HepG2 (cell line): ENCODE measurements around the gene ARMH3. TPM values are rescaled to one million over a fixed set of nuclear protein-coding genes. Genes with fewer than 3 reads are reported as not detected.

Experiments
- ARHGAP35 ChIP-seq: sonication (generic); formaldehyde crosslinking; IDR thresholded peaks from 2 replicates; pipeline ENCODE4 v1.9.0; 2022; ENCODE audit warnings: mild to moderate bottlenecking, inconsistent platforms, moderate library complexity, missing genetic modification reagents, borderline replicate concordance
- DRAP1 ChIP-seq: IDR thresholded peaks from 2 replicates; pipeline ENCODE4 v1.6.1; 2016; ENCODE audit warnings: missing genetic modification reagents, missing compliant biosample characterization
- FOXA3 ChIP-seq: IDR thresholded peaks from 2 replicates; pipeline ENCODE4 v1.6.1; 2016; ENCODE audit warnings: missing genetic modification reagents, missing compliant biosample characterization
- JUN ChIP-seq: sonication (generic); formaldehyde crosslinking; IDR thresholded peaks from 2 replicates; pipeline ENCODE4 v1.4.0; 2020; ENCODE audit warnings: mild to moderate bottlenecking, missing genetic modification reagents
- NFKBIZ ChIP-seq: IDR thresholded peaks from 2 replicates; pipeline ENCODE4 v1.6.1; 2018; ENCODE audit warnings: missing genetic modification reagents, missing compliant biosample characterization
- POLR2G ChIP-seq: fragments of 200-400 bp; formaldehyde crosslinking; IDR thresholded peaks from 2 replicates; pipeline ENCODE4 v1.6.1; 2018; ENCODE audit warnings: mild to moderate bottlenecking, low read depth, low read length, moderate library complexity
- RARA ChIP-seq: IDR thresholded peaks from 2 replicates; pipeline ENCODE4 v1.6.1; 2016; ENCODE audit warnings: missing genetic modification reagents, missing compliant biosample characterization
- STAT6 ChIP-seq: sonication (generic); formaldehyde crosslinking; IDR thresholded peaks from 2 replicates; pipeline ENCODE4 v1.4.0; 2020; ENCODE audit warnings: missing genetic modification reagents, mild to moderate bottlenecking, borderline replicate concordance
- TBX2 ChIP-seq: sonication (generic); formaldehyde crosslinking; IDR thresholded peaks from 2 replicates; pipeline ENCODE4 v1.5.0; 2020; ENCODE audit warnings: missing genetic modification reagents, mild to moderate bottlenecking, borderline replicate concordance
- USF2 ChIP-seq, 2 experiments: sonication (generic) in 1 of 2; formaldehyde crosslinking in 1 of 2; IDR thresholded peaks; 2 replicates each; pipeline versions ENCODE4 v1.5.1 to v1.6.1; 2011 to 2020; ENCODE audit warnings: borderline replicate concordance in 1 of 2, low read depth in 1 of 2, low read length in 1 of 2, mild to moderate bottlenecking in 1 of 2, missing genetic modification reagents in 1 of 2, moderate library complexity in 1 of 2
- ZNF160 ChIP-seq: sonication (generic); formaldehyde crosslinking; IDR thresholded peaks from 2 replicates; pipeline ENCODE4 v1.8.0; 2022; ENCODE audit warnings: mild to moderate bottlenecking, inconsistent platforms, missing genetic modification reagents
- ZNF569 ChIP-seq: sonication (generic); formaldehyde crosslinking; IDR thresholded peaks from 2 replicates; pipeline ENCODE4 v1.5.0; 2020; ENCODE audit warnings: mild to moderate bottlenecking, missing genetic modification reagents, moderate library complexity, borderline replicate concordance
- ZNF687 ChIP-seq: sonication (generic); formaldehyde crosslinking; IDR thresholded peaks from 2 replicates; pipeline ENCODE4 v1.5.1; 2020; ENCODE audit warnings: mild to moderate bottlenecking, missing genetic modification reagents, moderate library complexity
- ZNF883 ChIP-seq: sonication (generic); formaldehyde crosslinking; IDR thresholded peaks from 2 replicates; pipeline ENCODE4 v1.5.1; 2020; ENCODE audit warnings: mild to moderate bottlenecking, missing genetic modification reagents; ENCODE audit errors: not compliant biosample characterization
- polyA plus RNA-seq, 8 experiments: library from polyadenylated mRNA; depleted of rRNA in 3 of 8; stranded (reverse) in 7 of 8; unstranded in 1 of 8; fragments of >200 nt; fragmentation: Illumina TruSeq in 4 of 8; extraction: Trizol in 4 of 8; gene quantifications; 2 replicates each; pipeline versions ENCODE4 v1.2.1 to v1.2.3, GENCODE V29; 2011 to 2016; ENCODE audit warnings: low read depth in 4 of 8, missing spikeins in 1 of 8, mixed read lengths in 1 of 8; ENCODE audit not compliant: insufficient read depth in 1 of 8
- total RNA-seq, 5 experiments: library from RNA; depleted of rRNA; stranded (reverse); fragments of >200 nt; fragmentation: Illumina TruSeq; extraction: Trizol; gene quantifications; 2 replicates each; pipeline ENCODE4 v1.2.3, GENCODE V29; 2016; ENCODE audit warnings: low read depth in 1 of 5

Gene ARMH3
- total and polyA plus RNA-seq, 2 of the 13 experiments (the other 11 are each of a cell fraction or from before 2014, with no cell fraction given) = 8.4 to 16.9 TPM

GRCh38 chr10:101818872-101819633, 236.9 kb downstream of the ARMH3 start (continued):
- TF ChIP-seq ZNF687 (peak; percentile 60), RARA (CRISPR knock-in tag) (peak; percentile 2; the same call in 1 of the 2 replicates), ARHGAP35 (peak; percentile 54; the same call in 1 of the 2 replicates), TBX2 (peak; percentile 20; the same call in 1 of the 2 replicates), JUN (CRISPR knock-in tag) (0 out of 2 replicates have a peak, but pooled peaks have one; percentile 18), STAT6 (0 out of 2 replicates have a peak, but pooled peaks have one; percentile 11), NFKBIZ (CRISPR knock-in tag) (peak; percentile 22; the same call in 1 of the 2 replicates), ZNF160 (peak; percentile 60; the same call in 1 of the 2 replicates), ZNF883 (CRISPR knock-in tag) (no peak), FOXA3 (CRISPR knock-in tag) (no peak), USF2 (IDR thresholded peaks at IDR 0.05; ENCODE audit: low read depth, low read length) (no peak), USF2 (CRISPR knock-in tag; IDR thresholded peaks at IDR 0.05; ENCODE audit: borderline replicate concordance) (peak; percentile 33; the same call in 1 of the 2 replicates), DRAP1 (CRISPR knock-in tag) (peak; percentile 26; the same call in 1 of the 2 replicates), POLR2G (peak; percentile 74), ZNF569 (CRISPR knock-in tag) (no peak)
